ENCODE measurements around the gene ANXA5.

- TF ChIP-seq, protein P1, sequence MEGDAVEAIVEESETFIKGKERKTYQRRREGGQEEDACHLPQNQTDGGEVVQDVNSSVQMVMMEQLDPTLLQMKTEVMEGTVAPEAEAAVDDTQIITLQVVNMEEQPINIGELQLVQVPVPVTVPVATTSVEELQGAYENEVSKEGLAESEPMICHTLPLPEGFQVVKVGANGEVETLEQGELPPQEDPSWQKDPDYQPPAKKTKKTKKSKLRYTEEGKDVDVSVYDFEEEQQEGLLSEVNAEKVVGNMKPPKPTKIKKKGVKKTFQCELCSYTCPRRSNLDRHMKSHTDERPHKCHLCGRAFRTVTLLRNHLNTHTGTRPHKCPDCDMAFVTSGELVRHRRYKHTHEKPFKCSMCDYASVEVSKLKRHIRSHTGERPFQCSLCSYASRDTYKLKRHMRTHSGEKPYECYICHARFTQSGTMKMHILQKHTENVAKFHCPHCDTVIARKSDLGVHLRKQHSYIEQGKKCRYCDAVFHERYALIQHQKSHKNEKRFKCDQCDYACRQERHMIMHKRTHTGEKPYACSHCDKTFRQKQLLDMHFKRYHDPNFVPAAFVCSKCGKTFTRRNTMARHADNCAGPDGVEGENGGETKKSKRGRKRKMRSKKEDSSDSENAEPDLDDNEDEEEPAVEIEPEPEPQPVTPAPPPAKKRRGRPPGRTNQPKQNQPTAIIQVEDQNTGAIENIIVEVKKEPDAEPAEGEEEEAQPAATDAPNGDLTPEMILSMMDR (IDR thresholded peaks at IDR 0.05), result no peak
- TF ChIP-seq POLR2A (IDR thresholded peaks at IDR 0.05), result no peak
Observed at GRCh38 chr4:121633653-121634052, 63.1 kb downstream of the ANXA5 start.
